Measurements from ENCODE around the gene PRF1.

The PRF1 gene

DNA sequence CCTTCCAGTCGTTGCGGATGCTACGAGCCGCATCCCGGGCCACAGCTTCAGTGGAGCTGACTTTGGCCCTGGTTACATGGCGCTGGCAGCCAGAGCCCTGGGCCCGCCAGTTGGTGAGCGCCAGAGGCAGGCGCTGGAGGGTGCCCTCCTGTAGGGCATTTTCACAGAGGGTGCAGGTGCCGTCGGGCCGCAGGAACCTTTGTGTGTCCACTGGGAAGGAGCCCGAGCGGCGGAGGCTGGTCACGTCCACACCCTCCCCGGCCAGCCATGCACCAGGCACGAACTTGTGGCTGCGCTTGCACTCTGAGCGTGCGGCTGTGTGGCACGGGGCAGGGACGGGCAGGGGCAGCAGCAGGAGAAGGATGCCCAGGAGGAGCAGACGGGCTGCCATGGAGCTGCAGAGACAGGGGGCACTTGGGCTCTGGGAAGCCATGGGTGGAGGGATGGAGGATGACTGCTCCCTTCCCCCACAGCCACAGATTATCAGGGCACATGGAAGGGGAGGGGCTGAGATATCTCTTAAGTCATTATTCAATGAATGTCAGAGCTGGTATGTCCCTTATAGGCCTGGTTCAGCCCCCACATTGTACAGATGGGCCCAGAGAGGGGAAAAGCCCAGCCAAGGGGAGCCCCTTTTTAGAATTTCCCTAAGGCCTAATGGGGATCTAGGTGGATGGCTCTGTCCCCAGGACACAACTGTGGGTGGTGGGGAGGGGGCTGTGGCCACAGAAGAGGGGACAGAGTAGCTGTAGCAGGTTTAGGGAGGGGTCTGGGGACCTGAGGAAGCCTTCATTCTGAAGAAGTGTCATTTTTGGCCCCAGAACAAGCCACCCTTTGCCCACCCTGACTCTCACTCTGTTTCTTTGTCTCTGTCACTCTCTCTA is 1.8 kb downstream of the PRF1 start:
- TF ChIP-seq, protein P1, sequence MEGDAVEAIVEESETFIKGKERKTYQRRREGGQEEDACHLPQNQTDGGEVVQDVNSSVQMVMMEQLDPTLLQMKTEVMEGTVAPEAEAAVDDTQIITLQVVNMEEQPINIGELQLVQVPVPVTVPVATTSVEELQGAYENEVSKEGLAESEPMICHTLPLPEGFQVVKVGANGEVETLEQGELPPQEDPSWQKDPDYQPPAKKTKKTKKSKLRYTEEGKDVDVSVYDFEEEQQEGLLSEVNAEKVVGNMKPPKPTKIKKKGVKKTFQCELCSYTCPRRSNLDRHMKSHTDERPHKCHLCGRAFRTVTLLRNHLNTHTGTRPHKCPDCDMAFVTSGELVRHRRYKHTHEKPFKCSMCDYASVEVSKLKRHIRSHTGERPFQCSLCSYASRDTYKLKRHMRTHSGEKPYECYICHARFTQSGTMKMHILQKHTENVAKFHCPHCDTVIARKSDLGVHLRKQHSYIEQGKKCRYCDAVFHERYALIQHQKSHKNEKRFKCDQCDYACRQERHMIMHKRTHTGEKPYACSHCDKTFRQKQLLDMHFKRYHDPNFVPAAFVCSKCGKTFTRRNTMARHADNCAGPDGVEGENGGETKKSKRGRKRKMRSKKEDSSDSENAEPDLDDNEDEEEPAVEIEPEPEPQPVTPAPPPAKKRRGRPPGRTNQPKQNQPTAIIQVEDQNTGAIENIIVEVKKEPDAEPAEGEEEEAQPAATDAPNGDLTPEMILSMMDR (conservative IDR thresholded peaks at IDR 0.05; ENCODE audit: low read depth, low read length), result no peak
- DNase-seq (ENCODE audit: low read depth), result no peak
- H3K4me3 ChIP-seq (ENCODE audit: low read length), result no peak overlapping the region

DNA sequence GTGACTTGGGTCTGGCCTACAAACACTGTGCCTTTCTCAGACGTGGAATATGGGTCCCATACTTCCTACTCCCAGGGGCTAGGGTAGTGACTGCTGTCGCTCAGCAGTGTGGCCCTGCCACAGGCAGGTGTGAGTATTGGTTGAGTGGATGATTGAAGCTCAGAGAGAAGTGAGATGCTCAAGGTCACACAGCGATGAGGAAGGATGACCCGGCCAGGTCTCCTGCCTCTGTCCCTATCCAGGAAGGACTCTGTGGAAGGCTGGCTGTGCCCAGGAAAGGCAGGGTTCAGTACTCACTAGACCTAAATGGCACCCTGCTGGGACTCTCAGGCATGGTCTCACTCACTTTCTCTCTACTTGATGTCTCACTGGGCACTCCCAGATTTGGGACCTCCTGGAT is 2.8 kb downstream of the PRF1 start:
- TF ChIP-seq, protein P1 (conservative IDR thresholded peaks at IDR 0.05; ENCODE audit: low read depth, low read length), result no peak

DNA sequence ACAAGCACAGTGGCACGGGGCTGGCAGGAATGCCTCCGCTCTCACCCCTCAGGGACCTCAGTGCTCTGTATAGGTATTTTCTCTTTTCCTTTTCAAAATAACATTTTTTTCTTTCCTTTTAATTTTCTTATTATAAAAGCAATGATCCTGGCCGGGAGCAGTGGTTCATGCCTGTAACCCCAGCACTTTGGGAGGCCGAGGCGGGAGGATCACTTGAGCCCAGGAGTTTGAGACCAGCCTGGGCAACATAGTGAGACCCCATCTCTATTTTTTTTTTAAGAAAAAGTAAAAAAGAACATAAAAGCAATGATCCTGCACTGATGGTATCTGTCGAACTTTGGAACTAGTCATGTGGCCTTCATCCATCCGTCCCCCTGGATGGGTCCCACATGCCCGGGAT is 3.2 kb downstream of the PRF1 start:
- H3K4me3 ChIP-seq (ENCODE audit: low read length), result no peak overlapping the region
- no peak for DNase-seq (ENCODE audit: low read depth)
- TF ChIP-seq, protein P1 (conservative IDR thresholded peaks at IDR 0.05; ENCODE audit: low read depth, low read length), result no peak

More for the DNA sequence above, 2.8 kb downstream of the PRF1 start:
- no peak overlapping the region for H3K4me3 ChIP-seq (ENCODE audit: low read length)
- no peak for DNase-seq (ENCODE audit: low read depth)

DNA sequence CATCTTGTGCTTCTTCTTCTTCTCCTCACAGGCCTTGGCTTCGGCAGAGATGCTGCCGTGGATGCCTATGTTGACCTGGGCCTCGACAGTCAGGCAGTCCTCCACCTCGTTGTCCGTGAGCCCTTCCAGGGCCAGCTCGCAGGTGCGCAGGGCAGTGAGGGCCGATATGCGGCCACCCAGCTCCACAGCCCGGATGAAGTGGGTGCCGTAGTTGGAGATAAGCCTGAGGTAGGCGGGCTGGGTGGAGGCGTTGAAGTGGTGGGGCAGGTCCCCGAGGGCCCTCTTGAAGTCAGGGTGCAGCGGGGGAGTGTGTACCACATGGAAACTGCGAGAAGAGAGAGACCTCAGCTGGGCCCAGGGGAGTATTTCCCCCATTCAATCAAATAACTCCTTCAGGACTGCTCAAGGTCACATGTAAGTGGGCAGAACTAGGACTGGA is 3.7 kb downstream of the PRF1 start:
- TF ChIP-seq, protein P1 (conservative IDR thresholded peaks at IDR 0.05; ENCODE audit: low read depth, low read length), result no peak
- DNase-seq (ENCODE audit: low read depth), result no peak
- H3K4me3 ChIP-seq (ENCODE audit: low read length), result no peak overlapping the region

DNA sequence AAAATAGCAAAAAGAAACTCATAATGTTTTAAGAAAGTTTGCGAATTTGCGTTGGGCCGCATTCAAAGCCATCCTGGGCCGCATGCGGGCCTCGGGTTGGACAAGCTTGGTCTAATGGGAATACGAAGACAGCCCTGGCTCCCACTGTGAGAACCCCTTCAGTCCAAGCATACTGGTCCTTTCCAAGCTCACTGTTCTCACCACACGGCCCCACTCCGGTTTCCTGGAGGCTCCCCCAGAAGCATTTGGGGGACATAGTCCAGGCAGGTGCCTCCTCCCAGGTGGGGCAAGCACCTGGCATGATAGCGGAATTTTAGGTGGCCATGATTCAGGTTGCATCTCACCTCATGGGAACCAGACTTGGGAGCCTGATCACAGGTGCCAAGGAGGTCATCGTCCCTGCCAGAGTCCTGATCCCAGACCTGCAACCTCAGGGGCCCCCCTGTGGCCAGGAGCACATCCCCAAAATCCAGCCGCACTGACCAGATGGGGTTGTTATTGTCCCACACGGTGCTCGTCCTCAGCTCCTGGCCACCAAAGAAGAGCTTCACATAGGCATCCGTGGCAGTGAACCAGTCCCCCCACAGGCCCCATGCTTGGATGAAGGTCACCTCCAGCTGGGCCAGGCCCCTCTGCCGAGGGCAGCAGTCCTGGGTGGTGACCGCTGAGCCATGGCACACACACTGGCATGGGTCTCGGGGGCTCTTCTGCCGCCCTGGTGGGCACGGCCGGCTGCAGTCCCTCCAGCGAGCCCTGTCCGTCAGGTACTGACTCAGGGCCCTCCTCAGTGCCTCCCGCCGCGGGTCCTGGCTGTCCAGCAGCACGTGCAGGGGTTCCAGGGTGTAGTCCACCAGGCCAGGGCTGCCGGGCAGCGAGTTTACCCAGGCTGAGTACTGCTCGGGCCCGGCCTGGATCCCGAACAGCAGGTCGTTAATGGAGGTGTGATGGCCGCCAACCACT is 4.4 kb downstream of the PRF1 start:
- DNase-seq (ENCODE audit: low read depth), result no peak
- TF ChIP-seq, protein P1 (conservative IDR thresholded peaks at IDR 0.05; ENCODE audit: low read depth, low read length), result no peak
- H3K4me3 ChIP-seq (ENCODE audit: low read length), result no peak overlapping the region

DNA sequence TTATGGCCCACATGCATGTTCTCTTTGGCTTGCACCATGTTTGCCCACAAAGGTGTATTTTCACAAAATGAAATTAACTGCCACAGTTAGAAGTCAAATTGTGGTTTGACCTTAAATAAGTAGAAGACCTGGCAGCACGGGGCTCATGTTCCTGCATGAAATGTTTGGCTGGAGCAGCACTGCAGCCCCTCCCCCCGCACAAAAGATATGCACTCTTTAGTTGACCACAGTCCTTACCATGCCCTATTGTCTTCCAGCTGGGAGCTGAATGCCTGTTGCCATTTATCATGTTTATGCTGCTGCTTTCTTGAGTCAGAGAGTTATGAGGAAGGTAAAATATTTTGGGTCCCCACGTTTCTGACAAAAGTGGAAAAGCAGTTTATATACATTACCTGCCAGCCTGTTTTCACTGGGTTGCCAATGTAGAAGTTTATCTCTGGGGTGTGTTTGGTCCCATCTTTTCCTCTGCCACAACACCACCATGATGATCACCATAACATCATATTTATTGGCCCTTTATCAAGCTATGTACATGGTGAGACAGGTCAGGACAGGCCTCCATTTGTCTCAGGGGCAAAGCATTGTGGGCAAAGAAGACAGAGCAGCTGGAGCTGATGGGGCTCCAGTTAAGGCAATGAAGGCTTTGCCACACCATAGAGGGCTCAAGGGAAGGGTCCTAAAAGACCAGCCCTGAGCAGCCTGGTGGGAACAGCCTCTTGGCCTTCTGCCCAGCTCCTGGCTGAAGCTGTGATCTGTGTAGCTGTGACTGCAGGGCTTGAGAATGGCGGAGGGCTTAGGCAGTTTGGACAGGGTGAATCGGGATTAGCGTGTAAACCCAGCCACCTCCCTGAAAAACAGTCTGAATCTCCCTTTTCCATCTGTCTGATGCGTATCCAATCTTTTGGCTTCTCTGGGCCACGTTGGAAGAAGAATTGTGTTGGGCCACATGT is 5.4 kb downstream of the PRF1 start:
- no peak for DNase-seq (ENCODE audit: low read depth)
- no peak overlapping the region for H3K4me3 ChIP-seq (ENCODE audit: low read length)
- TF ChIP-seq, protein P1 (conservative IDR thresholded peaks at IDR 0.05; ENCODE audit: low read depth, low read length), result no peak
